ENCODE measurements around the gene COPS9.

GRCh38 chr2:240166761-240167587, 30.9 kb upstream of the COPS9 start:
- TF ChIP-seq POLR2A (IDR thresholded peaks at IDR 0.05; ENCODE audit: low read length) (no peak), GATA1 (IDR thresholded peaks at IDR 0.05; ENCODE audit: low read depth, low read length) (no peak)

All from erythroblast (primary cell).